ENCODE results near the gene MRGPRD. TPM values are rescaled to one million over a fixed set of nuclear protein-coding genes. Genes with fewer than 3 reads are reported as not detected.

MRGPRD gene
- total RNA-seq, 4 donors from 2014 or later: not detected

DNA sequence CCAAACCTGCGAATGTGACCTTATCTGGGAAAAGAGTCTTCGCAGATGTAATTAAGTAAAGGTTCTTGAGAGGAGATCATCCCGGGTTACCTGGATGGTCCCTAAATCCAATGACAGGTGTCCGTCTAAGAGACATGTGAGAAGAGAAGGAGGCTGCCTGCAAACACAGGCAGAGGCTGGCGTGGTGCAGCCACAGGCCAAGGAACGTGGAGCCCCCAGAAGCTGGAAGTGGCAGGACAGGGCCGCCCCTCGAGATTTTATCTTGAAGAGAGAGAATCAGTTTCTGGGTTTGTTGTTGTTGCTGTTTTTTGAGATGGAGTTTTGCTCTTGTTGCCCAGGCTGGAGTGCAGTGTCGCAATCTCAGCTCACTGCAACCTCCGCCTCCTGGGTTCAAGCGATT is 33.6 kb downstream of the MRGPRD start:
- no peak for TF ChIP-seq CTCF (IDR thresholded peaks at IDR 0.05)
- no peak for TF ChIP-seq POLR2A (IDR thresholded peaks at IDR 0.05)
- WGBS, 2 donors: 76 to 85% methylated on average over 11 of the region's 11 CpGs
- intact Hi-C loops (cut with DNase I; ENCODE audit: low total_unique reads): no loop called here
- no peak for DNase-seq (ENCODE audit: low spot score in 2 of 2)
- H3K4me3 ChIP-seq (ENCODE audit: low read depth, poor library complexity, severe bottlenecking): no peak overlapping the region

GRCh38 chr11:68946416-68947090 is 34.2 kb downstream of the MRGPRD start:
- TF ChIP-seq POLR2A (IDR thresholded peaks at IDR 0.05) (no peak), CTCF (IDR thresholded peaks at IDR 0.05) (no peak)
- 26 to 34% methylated on average over 12 to 18 of the region's 18 CpGs for WGBS, 2 donors
- DNase-seq (ENCODE audit: low spot score in 2 of 2): no peak
- H3K4me3 ChIP-seq (ENCODE audit: low read depth, poor library complexity, severe bottlenecking): no peak overlapping the region
- intact Hi-C loops (cut with DNase I; ENCODE audit: low total_unique reads): no loop called here

- 46 to 53% methylated on average over 5 to 9 of the region's 9 CpGs for WGBS, 2 donors
- no peak for TF ChIP-seq CTCF (IDR thresholded peaks at IDR 0.05)
- intact Hi-C loops (cut with DNase I; ENCODE audit: low total_unique reads): no loop called here
- no peak overlapping the region for H3K4me3 ChIP-seq (ENCODE audit: low read depth, poor library complexity, severe bottlenecking)
- no peak for DNase-seq (ENCODE audit: low spot score in 2 of 2)
These were observed 38.0 kb downstream of the MRGPRD start for GRCh38 chr11:68942751-68943271.

DNA sequence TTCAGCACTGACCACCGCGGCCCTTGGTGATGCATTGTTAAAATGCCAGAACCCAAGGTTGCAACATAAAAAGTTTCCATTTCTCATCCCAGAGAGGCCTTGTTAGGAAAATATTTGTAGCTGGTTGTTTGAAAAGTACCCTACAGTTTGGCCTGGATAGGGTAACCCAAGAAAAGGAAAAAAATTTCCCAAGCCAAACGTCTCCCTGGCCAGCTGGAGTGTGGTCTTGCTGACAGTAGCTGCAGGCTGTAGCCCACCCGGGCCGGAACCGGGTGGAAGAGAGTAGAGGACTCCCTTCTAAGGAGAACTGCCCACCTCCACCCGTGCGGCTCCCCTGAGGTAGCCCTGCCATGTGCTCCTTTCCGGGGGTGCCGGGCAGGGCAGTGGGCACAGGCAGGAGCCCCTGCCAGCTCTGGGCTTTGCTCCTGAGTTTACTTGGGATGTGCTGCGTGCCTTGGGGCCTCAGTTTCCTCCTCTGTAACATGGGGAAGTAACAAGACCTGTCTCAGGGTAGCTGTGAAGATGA is 38.6 kb downstream of the MRGPRD start:
- intact Hi-C loops (cut with DNase I; ENCODE audit: low total_unique reads): no loop called here

DNA sequence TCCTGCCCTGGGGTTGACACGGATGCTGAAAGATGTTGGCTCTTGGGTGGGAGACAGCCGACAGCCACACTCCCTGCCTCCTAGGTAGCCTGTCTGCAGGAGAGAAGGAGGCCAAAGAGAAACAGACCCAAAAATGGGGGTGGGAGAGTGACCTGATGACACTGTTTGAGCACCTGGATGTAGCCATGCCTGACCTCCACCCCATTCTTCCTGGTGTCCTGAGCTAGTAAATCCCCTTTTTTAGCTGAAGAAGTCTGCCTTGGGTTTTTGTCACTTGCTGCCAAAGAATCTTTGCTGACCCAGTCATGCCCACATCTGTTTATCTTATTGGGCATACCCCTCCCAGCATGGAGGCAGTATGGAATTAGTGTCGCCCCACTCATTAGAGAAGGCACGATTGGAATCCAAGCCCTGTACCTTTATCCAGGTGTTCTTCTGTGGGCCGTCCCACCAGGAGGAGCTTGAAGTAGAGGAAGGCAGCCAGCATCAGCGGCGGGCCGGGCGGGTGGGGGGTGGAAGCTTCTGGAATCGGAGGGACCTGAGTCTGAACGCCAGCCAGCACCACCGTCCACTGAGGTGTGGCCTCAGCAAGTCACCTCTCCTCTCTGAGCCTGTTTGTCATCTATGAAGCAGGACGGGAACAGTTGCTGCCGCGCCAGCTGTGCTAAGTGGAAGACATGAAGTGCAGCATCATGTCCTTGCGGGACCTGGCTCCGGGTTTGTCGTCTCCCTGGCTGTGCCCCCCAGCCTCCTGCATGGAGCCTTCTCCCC is 39.3 kb downstream of the MRGPRD start:
- 81 to 91% methylated on average over 12 to 18 of the region's 18 CpGs for WGBS, 2 donors
- DNase-seq (ENCODE audit: low spot score in 2 of 2): no peak
- intact Hi-C loops (cut with DNase I; ENCODE audit: low total_unique reads): no loop called here
- no peak overlapping the region for H3K4me3 ChIP-seq (ENCODE audit: low read depth, poor library complexity, severe bottlenecking)
- TF ChIP-seq POLR2A (IDR thresholded peaks at IDR 0.05): no peak
- no peak for TF ChIP-seq CTCF (IDR thresholded peaks at IDR 0.05)

More for the DNA sequence above, 38.6 kb downstream of the MRGPRD start:
- no peak overlapping the region for H3K4me3 ChIP-seq (ENCODE audit: low read depth, poor library complexity, severe bottlenecking)
- no peak for DNase-seq (ENCODE audit: low spot score in 2 of 2)
- 72 to 76% methylated on average over 11 of the region's 11 CpGs for WGBS, 2 donors
- TF ChIP-seq CTCF (IDR thresholded peaks at IDR 0.05) (no peak), POLR2A (IDR thresholded peaks at IDR 0.05) (no peak)
